Liver (tissue), 3 donors: Measurements from ENCODE around the gene TNS1.

Experiments
- HNF4G ChIP-seq: IDR thresholded peaks from 2 replicates; pipeline ENCODE4 v1.6.1; 2016; ENCODE audit warnings: antibody characterized with exemption
- TF ChIP-seq, protein P1 (sequence below): IDR thresholded peaks from 2 replicates; pipeline ENCODE4 v1.6.1; 2016; ENCODE audit warnings: antibody characterized with exemption, mild to moderate bottlenecking
- TF ChIP-seq, protein P2 (sequence below): fragments of 150-350 bp; IDR thresholded peaks from 2 replicates; pipeline ENCODE4 v1.5.1; 2017; ENCODE audit warnings: improper control_type of control experiment, low read depth, low read length; ENCODE audit not compliant: missing input control
- TF ChIP-seq, protein P3 (sequence below): IDR thresholded peaks from 2 replicates; pipeline ENCODE4 v1.6.1; 2016; ENCODE audit warnings: antibody characterized with exemption
- donor health status: healthy.
- donor health status: healthy.

DNA sequence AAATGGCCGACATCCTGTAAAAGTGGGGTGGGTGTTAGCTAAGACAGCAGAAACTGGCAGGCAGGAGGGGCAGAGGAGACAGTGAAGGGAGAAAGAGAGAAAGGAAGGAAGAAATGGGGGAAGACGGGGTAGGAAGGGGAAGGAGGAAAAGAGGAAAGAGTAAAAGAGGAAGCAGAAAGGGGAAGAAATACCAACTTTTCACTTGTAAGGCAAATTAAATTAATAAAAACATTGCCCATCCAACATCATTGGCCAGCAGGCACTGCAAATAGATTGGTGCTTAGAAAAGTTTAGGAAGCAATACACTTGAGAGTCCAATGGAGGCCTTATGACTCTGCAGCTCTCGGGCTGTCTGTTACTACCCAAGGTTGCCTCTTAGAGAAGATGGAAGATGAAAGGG is 116.7 kb downstream of the TNS1 start:
- no peak for TF ChIP-seq HNF4G
- TF ChIP-seq, protein P1, sequence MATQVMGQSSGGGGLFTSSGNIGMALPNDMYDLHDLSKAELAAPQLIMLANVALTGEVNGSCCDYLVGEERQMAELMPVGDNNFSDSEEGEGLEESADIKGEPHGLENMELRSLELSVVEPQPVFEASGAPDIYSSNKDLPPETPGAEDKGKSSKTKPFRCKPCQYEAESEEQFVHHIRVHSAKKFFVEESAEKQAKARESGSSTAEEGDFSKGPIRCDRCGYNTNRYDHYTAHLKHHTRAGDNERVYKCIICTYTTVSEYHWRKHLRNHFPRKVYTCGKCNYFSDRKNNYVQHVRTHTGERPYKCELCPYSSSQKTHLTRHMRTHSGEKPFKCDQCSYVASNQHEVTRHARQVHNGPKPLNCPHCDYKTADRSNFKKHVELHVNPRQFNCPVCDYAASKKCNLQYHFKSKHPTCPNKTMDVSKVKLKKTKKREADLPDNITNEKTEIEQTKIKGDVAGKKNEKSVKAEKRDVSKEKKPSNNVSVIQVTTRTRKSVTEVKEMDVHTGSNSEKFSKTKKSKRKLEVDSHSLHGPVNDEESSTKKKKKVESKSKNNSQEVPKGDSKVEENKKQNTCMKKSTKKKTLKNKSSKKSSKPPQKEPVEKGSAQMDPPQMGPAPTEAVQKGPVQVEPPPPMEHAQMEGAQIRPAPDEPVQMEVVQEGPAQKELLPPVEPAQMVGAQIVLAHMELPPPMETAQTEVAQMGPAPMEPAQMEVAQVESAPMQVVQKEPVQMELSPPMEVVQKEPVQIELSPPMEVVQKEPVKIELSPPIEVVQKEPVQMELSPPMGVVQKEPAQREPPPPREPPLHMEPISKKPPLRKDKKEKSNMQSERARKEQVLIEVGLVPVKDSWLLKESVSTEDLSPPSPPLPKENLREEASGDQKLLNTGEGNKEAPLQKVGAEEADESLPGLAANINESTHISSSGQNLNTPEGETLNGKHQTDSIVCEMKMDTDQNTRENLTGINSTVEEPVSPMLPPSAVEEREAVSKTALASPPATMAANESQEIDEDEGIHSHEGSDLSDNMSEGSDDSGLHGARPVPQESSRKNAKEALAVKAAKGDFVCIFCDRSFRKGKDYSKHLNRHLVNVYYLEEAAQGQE = no peak
- TF ChIP-seq, protein P2, sequence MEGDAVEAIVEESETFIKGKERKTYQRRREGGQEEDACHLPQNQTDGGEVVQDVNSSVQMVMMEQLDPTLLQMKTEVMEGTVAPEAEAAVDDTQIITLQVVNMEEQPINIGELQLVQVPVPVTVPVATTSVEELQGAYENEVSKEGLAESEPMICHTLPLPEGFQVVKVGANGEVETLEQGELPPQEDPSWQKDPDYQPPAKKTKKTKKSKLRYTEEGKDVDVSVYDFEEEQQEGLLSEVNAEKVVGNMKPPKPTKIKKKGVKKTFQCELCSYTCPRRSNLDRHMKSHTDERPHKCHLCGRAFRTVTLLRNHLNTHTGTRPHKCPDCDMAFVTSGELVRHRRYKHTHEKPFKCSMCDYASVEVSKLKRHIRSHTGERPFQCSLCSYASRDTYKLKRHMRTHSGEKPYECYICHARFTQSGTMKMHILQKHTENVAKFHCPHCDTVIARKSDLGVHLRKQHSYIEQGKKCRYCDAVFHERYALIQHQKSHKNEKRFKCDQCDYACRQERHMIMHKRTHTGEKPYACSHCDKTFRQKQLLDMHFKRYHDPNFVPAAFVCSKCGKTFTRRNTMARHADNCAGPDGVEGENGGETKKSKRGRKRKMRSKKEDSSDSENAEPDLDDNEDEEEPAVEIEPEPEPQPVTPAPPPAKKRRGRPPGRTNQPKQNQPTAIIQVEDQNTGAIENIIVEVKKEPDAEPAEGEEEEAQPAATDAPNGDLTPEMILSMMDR = no peak
- TF ChIP-seq, protein P3, sequence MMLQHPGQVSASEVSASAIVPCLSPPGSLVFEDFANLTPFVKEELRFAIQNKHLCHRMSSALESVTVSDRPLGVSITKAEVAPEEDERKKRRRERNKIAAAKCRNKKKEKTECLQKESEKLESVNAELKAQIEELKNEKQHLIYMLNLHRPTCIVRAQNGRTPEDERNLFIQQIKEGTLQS = no peak
